BE2C (cell line): ENCODE measurements around the gene ERI3.

Source experiments
- DNase-seq: peaks from one replicate; pipeline ENCODE4 v3.0.0-alpha.2; 2020
- H3K27me3 ChIP-seq: fragments of 250-450 bp; sonication (Bioruptor Pico); 2 replicates; pipeline ENCODE4 v1.5.1; 2020; ENCODE audit warnings: mild to moderate bottlenecking
- H3K36me3 ChIP-seq: fragments of 250-450 bp; sonication (Bioruptor Pico); 2 replicates; pipeline ENCODE4 v1.5.1; 2020; ENCODE audit warnings: mild to moderate bottlenecking
- H3K4me1 ChIP-seq: fragments of 250-450 bp; sonication (Bioruptor Pico); 2 replicates; pipeline ENCODE4 v1.5.1; 2020
- H3K4me3 ChIP-seq: 2 replicates; pipeline ENCODE4 v1.5.1; 2011; ENCODE audit warnings: low read depth, low read length
- H3K9me3 ChIP-seq: fragments of 250-450 bp; sonication (Bioruptor Pico); 2 replicates; pipeline ENCODE4 v1.5.1; 2020
- TF ChIP-seq, protein P1 (sequence below): IDR thresholded peaks from 2 replicates; pipeline ENCODE4 v1.5.1; 2012; ENCODE audit warnings: mild to moderate bottlenecking, low read depth, low read length

Gene ERI3

GRCh38 chr1:44354268-44354839, 703 bp downstream of the ERI3 start:
- peak overlapping the region; percentile 51 for H3K4me3 ChIP-seq
- no peaks in the 10 kb centered on the region for H3K36me3 ChIP-seq
- DNase-seq = no peak
- H3K27me3 ChIP-seq = no peaks in the 10 kb centered on the region
- H3K4me1 ChIP-seq = no peaks in the 10 kb centered on the region
- no peaks in the 10 kb centered on the region for H3K9me3 ChIP-seq
- TF ChIP-seq, protein P1, sequence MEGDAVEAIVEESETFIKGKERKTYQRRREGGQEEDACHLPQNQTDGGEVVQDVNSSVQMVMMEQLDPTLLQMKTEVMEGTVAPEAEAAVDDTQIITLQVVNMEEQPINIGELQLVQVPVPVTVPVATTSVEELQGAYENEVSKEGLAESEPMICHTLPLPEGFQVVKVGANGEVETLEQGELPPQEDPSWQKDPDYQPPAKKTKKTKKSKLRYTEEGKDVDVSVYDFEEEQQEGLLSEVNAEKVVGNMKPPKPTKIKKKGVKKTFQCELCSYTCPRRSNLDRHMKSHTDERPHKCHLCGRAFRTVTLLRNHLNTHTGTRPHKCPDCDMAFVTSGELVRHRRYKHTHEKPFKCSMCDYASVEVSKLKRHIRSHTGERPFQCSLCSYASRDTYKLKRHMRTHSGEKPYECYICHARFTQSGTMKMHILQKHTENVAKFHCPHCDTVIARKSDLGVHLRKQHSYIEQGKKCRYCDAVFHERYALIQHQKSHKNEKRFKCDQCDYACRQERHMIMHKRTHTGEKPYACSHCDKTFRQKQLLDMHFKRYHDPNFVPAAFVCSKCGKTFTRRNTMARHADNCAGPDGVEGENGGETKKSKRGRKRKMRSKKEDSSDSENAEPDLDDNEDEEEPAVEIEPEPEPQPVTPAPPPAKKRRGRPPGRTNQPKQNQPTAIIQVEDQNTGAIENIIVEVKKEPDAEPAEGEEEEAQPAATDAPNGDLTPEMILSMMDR = no peak

DNA sequence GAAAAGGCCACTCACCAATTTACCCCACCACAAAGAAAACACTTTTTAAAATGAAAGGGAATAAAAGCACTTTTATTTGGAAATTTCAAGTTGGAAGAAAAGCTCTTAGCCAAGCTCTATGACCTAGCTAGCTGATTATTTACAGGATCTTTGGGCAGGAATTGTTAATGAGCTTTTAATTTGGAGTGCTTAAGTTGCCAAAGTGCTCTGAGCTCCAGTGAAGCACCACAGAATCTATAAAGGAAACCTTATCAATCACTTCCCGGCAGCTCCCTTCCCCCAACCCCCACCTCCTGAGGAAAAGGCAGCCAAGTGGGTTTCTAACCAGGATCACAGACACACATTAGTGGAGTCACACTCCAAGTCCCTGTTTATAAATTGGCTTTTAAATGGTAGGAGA, 1.5 kb downstream of the ERI3 start:
- no peak overlapping the region for H3K4me3 ChIP-seq
- H3K36me3 ChIP-seq = no peaks in the 10 kb centered on the region
- TF ChIP-seq, protein P1 = no peak
- no peaks in the 10 kb centered on the region for H3K9me3 ChIP-seq
- no peaks in the 10 kb centered on the region for H3K27me3 ChIP-seq
- no peaks in the 10 kb centered on the region for H3K4me1 ChIP-seq
- DNase-seq = no peak

DNA sequence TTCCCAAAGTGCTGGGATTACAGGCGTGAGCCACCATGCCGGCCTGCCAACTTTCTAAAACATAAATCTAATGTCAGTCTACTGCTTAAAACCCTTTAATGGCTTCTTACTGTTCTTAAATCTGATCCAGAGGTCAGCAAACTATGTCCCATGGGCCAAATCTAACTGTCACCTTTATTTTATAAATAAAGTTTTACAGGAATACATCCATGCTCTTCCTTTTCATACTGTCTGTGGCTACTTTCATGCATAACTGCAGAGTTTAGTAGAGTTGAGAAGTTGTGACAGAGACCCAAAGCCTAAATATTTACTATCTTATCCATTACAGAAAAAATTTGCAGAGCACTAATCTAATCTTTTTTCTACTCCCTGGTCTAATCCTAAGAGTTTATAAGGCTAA, 3.8 kb downstream of the ERI3 start:
- Histone ChIP-seq H3K36me3 (no peaks in the 10 kb centered on the region), H3K27me3 (no peaks in the 10 kb centered on the region), H3K4me1 (no peaks in the 10 kb centered on the region), H3K9me3 (no peaks in the 10 kb centered on the region), H3K4me3 (no peak overlapping the region)
- DNase-seq = no peak
- TF ChIP-seq, protein P1 = no peak

GRCh38 chr1:44348061-44348485, 7.0 kb downstream of the ERI3 start:
- TF ChIP-seq, protein P1 = no peak
- no peaks in the 10 kb centered on the region for H3K36me3 ChIP-seq
- H3K4me1 ChIP-seq = no peaks in the 10 kb centered on the region
- H3K27me3 ChIP-seq = no peaks in the 10 kb centered on the region
- no peak for DNase-seq
- no peak overlapping the region for H3K4me3 ChIP-seq
- no peaks in the 10 kb centered on the region for H3K9me3 ChIP-seq

DNA sequence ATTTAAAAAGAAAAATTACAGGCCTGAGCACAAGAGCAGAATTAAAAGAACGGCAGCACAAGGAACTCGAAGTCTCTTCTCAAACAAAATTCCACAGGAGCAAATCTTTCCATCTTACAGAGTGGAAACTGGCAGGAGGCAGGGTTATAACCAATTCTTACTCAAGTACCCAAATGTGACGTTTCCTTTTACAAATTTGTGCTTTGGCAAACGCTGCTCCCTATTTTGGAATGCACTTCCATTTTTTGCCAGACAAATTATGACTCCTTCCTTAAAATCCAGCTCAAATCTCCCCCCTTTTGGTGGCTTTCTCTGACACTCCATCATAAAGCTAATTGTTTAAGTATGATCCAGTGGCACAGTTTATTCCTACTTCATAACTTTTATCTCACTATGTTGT, 7.8 kb downstream of the ERI3 start:
- no peaks in the 10 kb centered on the region for H3K27me3 ChIP-seq
- TF ChIP-seq, protein P1 = no peak
- no peaks in the 10 kb centered on the region for H3K9me3 ChIP-seq

DNA sequence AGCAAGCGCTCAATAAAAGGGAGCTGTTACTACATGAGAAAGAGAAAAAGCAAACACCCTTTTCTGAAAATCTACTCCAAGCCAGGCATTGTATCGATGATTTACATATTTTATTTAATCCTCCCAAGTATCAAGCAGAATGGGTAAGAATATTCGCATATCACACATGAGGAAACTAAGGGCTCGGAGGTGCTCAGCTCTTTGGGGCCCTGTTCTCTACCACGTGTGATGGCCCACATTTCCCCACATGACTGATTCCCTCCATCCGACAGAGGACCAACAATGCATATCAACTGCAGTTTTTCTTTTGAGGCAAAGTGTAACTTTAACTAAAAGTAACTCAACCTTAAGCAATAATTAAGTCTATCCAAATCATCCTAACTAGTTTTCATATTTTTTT, 8.2 kb downstream of the ERI3 start:
- no peaks in the 10 kb centered on the region for H3K36me3 ChIP-seq
- no peaks in the 10 kb centered on the region for H3K4me1 ChIP-seq
- DNase-seq = no peak
- H3K9me3 ChIP-seq = no peaks in the 10 kb centered on the region
- no peaks in the 10 kb centered on the region for H3K27me3 ChIP-seq
- TF ChIP-seq, protein P1 = no peak
- H3K4me3 ChIP-seq = no peak overlapping the region

More for the DNA sequence above, 7.8 kb downstream of the ERI3 start:
- Histone ChIP-seq H3K36me3 (no peaks in the 10 kb centered on the region), H3K4me3 (no peak overlapping the region), H3K4me1 (no peaks in the 10 kb centered on the region)
- DNase-seq = no peak
